Gastroesophageal sphincter (tissue), 4 donors: ENCODE results near the gene PSD. TPM values are rescaled to one million over a fixed set of nuclear protein-coding genes. Genes with fewer than 3 reads are reported as not detected.

Source experiments
- ATAC-seq: fragments of 150-250 bp; one replicate; pipeline ENCODE4 v1.9.1; 2016; ENCODE audit warnings: mild to moderate bottlenecking, moderate library complexity
- H3K27ac ChIP-seq, 4 donors: fragments of 200-600 bp; sonication (generic) in 3 of 4; 1 replicate in 3 of 4; 2 replicates in 1 of 4; pipeline ENCODE4 v1.5.1; 2016 to 2019
- H3K27me3 ChIP-seq: fragments of 200-600 bp; sonication (generic); one replicate; pipeline ENCODE4 v1.5.1; 2019
- H3K36me3 ChIP-seq, 2 donors: fragments of 200-600 bp; sonication (generic); one replicate each; pipeline ENCODE4 v1.5.1; 2019; ENCODE audit warnings: control low read depth in 1 of 2
- H3K4me1 ChIP-seq, 3 donors: fragments of 200-600 bp; sonication (generic); 1 replicate in 2 of 3; 2 replicates in 1 of 3; pipeline ENCODE4 v1.5.1; 2016 to 2019; ENCODE audit warnings: control low read depth in 2 of 3
- H3K4me3 ChIP-seq, 2 donors: fragments of 200-600 bp; sonication (generic); one replicate each; pipeline ENCODE4 v1.5.1; 2019; ENCODE audit warnings: mild to moderate bottlenecking in 1 of 2, moderate library complexity in 1 of 2
- H3K9me3 ChIP-seq, 3 donors: fragments of 200-600 bp; sonication (generic); one replicate each; pipeline ENCODE4 v1.5.1; 2017 to 2019; ENCODE audit warnings: control low read depth in 2 of 3
- EP300 ChIP-seq: sonication (generic); formaldehyde crosslinking; IDR thresholded peaks from one replicate; pipeline ENCODE4 v1.6.1; 2017; ENCODE audit warnings: antibody characterized with exemption, mild to moderate bottlenecking
- POLR2A ChIP-seq, 2 donors: fragments of 450-650 bp; IDR thresholded peaks; one replicate each; pipeline ENCODE4 v1.6.1; 2017; ENCODE audit warnings: antibody characterized with exemption in 2 of 2, mild to moderate bottlenecking in 2 of 2, moderate library complexity in 1 of 2
- POLR2AphosphoS5 ChIP-seq: sonication (generic); formaldehyde crosslinking; IDR thresholded peaks from one replicate; pipeline ENCODE4 v1.6.1; 2017; ENCODE audit warnings: antibody characterized with exemption
- WGBS, 2 donors: methylation state at CpG; one replicate each; pipeline ENCODE4 v1.1.5; 2018; ENCODE audit warnings: low coverage in 1 of 2; 5-methylcytosine and 5-hydroxymethylcytosine counted together
- total RNA-seq, 4 donors: library from RNA; depleted of rRNA; stranded (reverse); fragments of >200 nt; gene quantifications; one replicate each; pipeline ENCODE4 v1.1.0, GENCODE V29; 2016
- TF ChIP-seq, protein P1 (sequence below), 4 experiments: fragments of 200-600 bp in 2 of 4; fragments of 450-650 bp in 2 of 4; sonication (generic) in 1 of 4; IDR thresholded peaks; one replicate each; pipeline ENCODE4 v1.5.1; 2017 to 2019; ENCODE audit warnings: antibody characterized with exemption in 4 of 4, mild to moderate bottlenecking in 2 of 4, moderate library complexity in 2 of 4

Gene PSD
- total RNA-seq, 4 donors from 2014 or later, result 28.6 to 195 (median 41.4) TPM

DNA sequence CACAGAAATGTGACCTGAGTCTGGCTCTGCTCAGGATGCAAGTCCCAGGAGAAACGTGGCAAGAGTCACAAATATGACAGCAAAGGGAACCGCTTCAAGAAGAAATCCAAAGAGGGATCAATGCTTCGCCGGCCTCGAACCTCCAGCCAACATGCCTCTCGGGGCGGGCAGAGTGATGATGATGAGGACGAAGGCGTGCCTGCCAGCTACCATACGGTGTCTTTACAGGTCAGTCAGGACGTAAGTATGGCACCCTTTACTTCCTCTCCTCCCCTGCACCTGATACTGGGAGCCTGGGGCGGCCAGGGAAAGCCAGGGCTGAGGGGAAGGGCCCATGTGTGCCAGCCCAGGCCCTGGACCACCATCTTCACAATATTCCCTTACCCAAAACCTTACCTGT, 41.7 kb downstream of the PSD start:
- H3K36me3 ChIP-seq, result peaks cover 0 to 100% of the 10 kb centered on the region in 2 donors
- no peak for ATAC-seq
- WGBS, 2 donors, result 83 to 89% methylated on average over 7 to 12 of the region's 12 CpGs

DNA sequence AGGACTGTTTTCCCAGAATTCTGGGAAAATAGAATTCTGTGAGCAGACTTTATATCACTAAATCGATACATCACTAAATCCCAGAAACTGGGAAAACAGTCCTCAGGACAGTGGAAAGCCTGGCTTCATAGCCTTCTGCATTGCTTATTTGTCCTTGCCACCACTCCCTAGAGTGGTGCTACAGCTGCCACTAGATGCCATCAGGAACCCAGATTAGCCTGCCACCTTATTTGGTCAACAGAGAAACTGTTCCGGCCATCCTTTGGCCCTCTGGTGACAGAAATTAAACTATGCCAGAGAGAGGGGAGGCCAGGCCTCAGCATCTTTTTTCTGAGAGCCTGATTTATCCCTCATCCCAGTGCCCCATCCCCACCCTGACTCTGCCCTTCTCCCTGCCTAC, 42.7 kb downstream of the PSD start:
- Histone ChIP-seq H3K36me3 (peaks cover under 1 to 100% of the 10 kb centered on the region in 2 donors), H3K27me3 (no peaks in the 10 kb centered on the region), H3K9me3 (peaks cover 0 to 7% (median 0%) of the 10 kb centered on the region in 3 donors), H3K4me3 (no peak overlapping the region), H3K4me1 (no peaks in the 10 kb centered on the region), H3K27ac (no peak overlapping the region)
- 67 to 68% methylated on average over 2 of the region's 2 CpGs for WGBS, 2 donors
- TF ChIP-seq EP300, result no peak
- TF ChIP-seq, protein P1, sequence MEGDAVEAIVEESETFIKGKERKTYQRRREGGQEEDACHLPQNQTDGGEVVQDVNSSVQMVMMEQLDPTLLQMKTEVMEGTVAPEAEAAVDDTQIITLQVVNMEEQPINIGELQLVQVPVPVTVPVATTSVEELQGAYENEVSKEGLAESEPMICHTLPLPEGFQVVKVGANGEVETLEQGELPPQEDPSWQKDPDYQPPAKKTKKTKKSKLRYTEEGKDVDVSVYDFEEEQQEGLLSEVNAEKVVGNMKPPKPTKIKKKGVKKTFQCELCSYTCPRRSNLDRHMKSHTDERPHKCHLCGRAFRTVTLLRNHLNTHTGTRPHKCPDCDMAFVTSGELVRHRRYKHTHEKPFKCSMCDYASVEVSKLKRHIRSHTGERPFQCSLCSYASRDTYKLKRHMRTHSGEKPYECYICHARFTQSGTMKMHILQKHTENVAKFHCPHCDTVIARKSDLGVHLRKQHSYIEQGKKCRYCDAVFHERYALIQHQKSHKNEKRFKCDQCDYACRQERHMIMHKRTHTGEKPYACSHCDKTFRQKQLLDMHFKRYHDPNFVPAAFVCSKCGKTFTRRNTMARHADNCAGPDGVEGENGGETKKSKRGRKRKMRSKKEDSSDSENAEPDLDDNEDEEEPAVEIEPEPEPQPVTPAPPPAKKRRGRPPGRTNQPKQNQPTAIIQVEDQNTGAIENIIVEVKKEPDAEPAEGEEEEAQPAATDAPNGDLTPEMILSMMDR (IDR thresholded peaks at IDR 0.05), result no peak
- no peak for TF ChIP-seq POLR2A (IDR thresholded peaks at IDR 0.05)
- TF ChIP-seq POLR2AphosphoS5, result no peak
- ATAC-seq, result no peak

More for the DNA sequence above, 41.7 kb downstream of the PSD start:
- Histone ChIP-seq H3K4me1 (no peaks in the 10 kb centered on the region), H3K4me3 (no peak overlapping the region), H3K27ac (no peak overlapping the region), H3K9me3 (no peaks in the 10 kb centered on the region), H3K27me3 (no peaks in the 10 kb centered on the region)
- TF ChIP-seq, protein P1 (IDR thresholded peaks at IDR 0.05), result no peak
- TF ChIP-seq EP300 (no peak), POLR2AphosphoS5 (no peak), POLR2A (IDR thresholded peaks at IDR 0.05) (no peak)

DNA sequence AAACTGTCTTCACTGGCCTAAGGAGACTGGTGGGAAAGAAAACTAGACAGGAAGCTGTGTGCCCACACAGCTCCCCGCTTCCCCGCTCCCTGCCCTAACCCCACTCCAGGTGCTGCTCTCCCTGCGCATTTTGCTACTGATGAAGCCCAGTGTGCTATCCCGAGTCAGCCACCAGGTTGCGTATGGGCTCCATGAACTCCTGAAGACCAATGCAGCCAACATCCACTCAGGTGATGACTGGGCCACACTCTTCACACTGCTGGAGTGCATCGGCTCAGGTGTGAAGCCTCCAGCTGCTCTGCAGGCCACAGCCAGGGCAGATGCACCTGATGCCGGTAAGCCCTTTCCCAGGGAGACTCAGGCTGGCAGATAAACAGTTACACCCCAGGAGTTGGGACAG, 43.3 kb downstream of the PSD start:
- H3K9me3 ChIP-seq, result peaks cover 0 to 12% (median 0%) of the 10 kb centered on the region in 3 donors
- 86 to 88% methylated on average over 4 to 5 of the region's 7 CpGs for WGBS, 2 donors
- no peak for ATAC-seq
- TF ChIP-seq POLR2A (IDR thresholded peaks at IDR 0.05) (no peak), EP300 (no peak), POLR2AphosphoS5 (no peak)
- TF ChIP-seq, protein P1 (IDR thresholded peaks at IDR 0.05), result no peak
- no peaks in the 10 kb centered on the region for H3K27me3 ChIP-seq
- H3K27ac ChIP-seq, result no peak overlapping the region
- H3K36me3 ChIP-seq, result peaks cover 6 to 100% of the 10 kb centered on the region in 2 donors
- no peak overlapping the region for H3K4me3 ChIP-seq
- H3K4me1 ChIP-seq, result no peaks in the 10 kb centered on the region

DNA sequence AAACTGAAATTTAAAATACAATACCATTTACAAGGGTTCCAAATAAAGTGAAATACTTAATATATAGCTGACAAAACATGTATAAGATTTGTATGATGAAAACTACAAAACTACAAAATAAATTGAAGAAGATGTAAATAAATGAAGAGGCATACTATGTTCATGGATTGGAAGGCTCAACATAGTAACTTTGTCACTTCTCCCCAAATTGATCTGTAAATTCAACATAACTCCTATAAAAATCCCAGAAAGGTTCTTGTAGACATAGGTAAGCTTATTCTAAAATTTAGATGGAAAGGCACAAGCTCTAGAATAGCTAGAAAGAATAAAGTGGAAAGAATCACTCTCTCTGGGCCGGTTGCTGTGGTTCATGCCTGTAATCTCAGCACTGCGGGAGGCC, 47.3 kb downstream of the PSD start:
- H3K27ac ChIP-seq, result no peak overlapping the region
- no peak overlapping the region for H3K4me3 ChIP-seq
- WGBS, 2 donors, result 93 to 100% methylated on average over 2 of the region's 2 CpGs
- peaks cover 23 to 100% of the 10 kb centered on the region in 2 donors for H3K36me3 ChIP-seq
- H3K4me1 ChIP-seq, result no peaks in the 10 kb centered on the region
- TF ChIP-seq EP300 (no peak), POLR2A (IDR thresholded peaks at IDR 0.05) (no peak), POLR2AphosphoS5 (no peak)
- TF ChIP-seq, protein P1 (IDR thresholded peaks at IDR 0.05), result no peak
- H3K27me3 ChIP-seq, result no peaks in the 10 kb centered on the region
- H3K9me3 ChIP-seq, result peaks cover 0 to 12% (median 0%) of the 10 kb centered on the region in 3 donors
- no peak for ATAC-seq

DNA sequence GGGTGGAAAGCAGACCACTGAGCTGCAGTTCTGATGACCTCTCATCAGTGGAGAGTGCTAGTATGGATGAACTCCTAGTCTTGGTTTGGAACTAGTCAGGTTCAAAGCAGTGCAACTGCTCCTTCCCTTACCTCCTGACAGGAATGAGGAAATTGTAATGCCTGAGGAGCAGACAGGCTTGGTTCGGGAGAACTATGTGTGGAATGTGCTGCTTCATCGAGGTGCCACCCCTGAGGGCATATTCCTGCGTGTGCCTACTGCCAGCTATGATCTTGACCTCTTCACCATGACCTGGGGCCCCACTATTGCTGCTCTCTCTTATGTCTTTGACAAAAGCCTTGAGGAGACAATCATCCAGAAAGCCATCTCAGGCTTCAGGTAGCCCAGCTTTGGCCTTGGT, 50.5 kb downstream of the PSD start:
- no peaks in the 10 kb centered on the region for H3K4me1 ChIP-seq
- ATAC-seq, result no peak
- H3K36me3 ChIP-seq, result peaks cover 27 to 100% of the 10 kb centered on the region in 2 donors
- no peaks in the 10 kb centered on the region for H3K27me3 ChIP-seq
- no peak overlapping the region for H3K27ac ChIP-seq
- H3K4me3 ChIP-seq, result no peak overlapping the region
- peaks cover 0 to 12% (median 0%) of the 10 kb centered on the region in 3 donors for H3K9me3 ChIP-seq
- WGBS, 2 donors, result 94% methylated on average over 3 of the region's 3 CpGs; no CpG with 5 or more reads in 1 of the 2 donors
- TF ChIP-seq EP300 (no peak), POLR2AphosphoS5 (no peak), POLR2A (IDR thresholded peaks at IDR 0.05) (no peak)
- TF ChIP-seq, protein P1 (IDR thresholded peaks at IDR 0.05), result no peak
